Measurements from ENCODE around the gene GULP1. TPM values are rescaled to one million over a fixed set of nuclear protein-coding genes. Genes with fewer than 3 reads are reported as not detected.

GULP1 gene
- total and polyA plus RNA-seq, 2 of the 4 experiments (the other 2 are of a cell fraction) = 24.4 to 40.1 TPM

GRCh38 chr2:188473306-188473705, 181.6 kb downstream of the GULP1 start:
- intact Hi-C loops (cut with micrococcal nuclease) = no loop called here
- BruUV-seq (replicated peaks) = no TSS peak
- no CpG with 5 or more reads among the region's 3 CpGs for whole genome bisulfite sequencing, 2 experiments (ENCODE audit: extremely low coverage in 2 of 2, insufficient read length in 1 of 2)

More at GRCh38 chr2:188473306-188473705, 181.6 kb downstream of the GULP1 start:
- Histone ChIP-seq H3K36me3 (ENCODE audit: control insufficient read depth, insufficient read depth, low read length) (no peaks in the 10 kb centered on the region), H4K91ac (ENCODE audit: insufficient read depth, low read depth, low read length) (no peak overlapping the region), H2AK5ac (ENCODE audit: low read depth, low read length) (no peak overlapping the region), H2BK120ac (ENCODE audit: low read depth, low read length) (no peak overlapping the region), H3K27ac (ENCODE audit: insufficient read depth, low read length) (no peak overlapping the region), H3K79me1 (ENCODE audit: low read depth in 1 of 2, low read length in 2 of 2) (peaks cover 16 to 34% of the 10 kb centered on the region in 2 experiments; a peak in 3 of 4 replicates), H3K56ac (ENCODE audit: extremely low read depth, insufficient read depth, low read length) (no peak overlapping the region), H3K4me3 (ENCODE audit: insufficient read depth, low read depth, low read length) (no peak overlapping the region), H3K23ac (ENCODE audit: low read depth, low read length) (no peak overlapping the region), H4K20me1 (ENCODE audit: insufficient read depth, low read length) (no peaks in the 10 kb centered on the region; the same call in 1 of the 2 replicates), H2AFZ (replicated peaks; ENCODE audit: low read length, poor library complexity) (no peak overlapping the region), H3K9me1 (ENCODE audit: insufficient read depth, low read length) (peaks cover 3% of the 10 kb centered on the region; the same call in 1 of the 2 replicates), H4K8ac (ENCODE audit: low read depth in 2 of 2, low read length in 2 of 2) (no peak overlapping the region), H2BK20ac (ENCODE audit: low read depth, low read length) (no peak overlapping the region), H4K5ac (ENCODE audit: low read depth, low read length) (no peak overlapping the region), H2AK9ac (replicated peaks; ENCODE audit: low read depth, low read length, poor library complexity) (no peak overlapping the region), H3K18ac (ENCODE audit: low read depth, low read length) (no peak overlapping the region), H3K9me3 (ENCODE audit: control insufficient read depth, insufficient read depth, low read length) (no peaks in the 10 kb centered on the region), H3K4me2 (ENCODE audit: low read depth, low read length) (no peak overlapping the region), H3K4me1 (ENCODE audit: control insufficient read depth, insufficient read depth, low read length) (peaks cover 4% of the 10 kb centered on the region; the same call in 1 of the 2 replicates), H2BK15ac (ENCODE audit: low read depth, low read length) (no peak overlapping the region), H3K14ac (replicated peaks; ENCODE audit: low read depth, low read length) (no peak overlapping the region), H2BK5ac (ENCODE audit: low read depth, low read length, poor library complexity, severe bottlenecking) (no peak overlapping the region), H3K4ac (ENCODE audit: low read depth, low read length) (no peak overlapping the region), H3K27me3 (ENCODE audit: control insufficient read depth, insufficient read depth, low read length) (no peaks in the 10 kb centered on the region), H3K9ac (ENCODE audit: low read depth, low read length) (no peak overlapping the region)
- TF ChIP-seq CEBPB (IDR thresholded peaks at IDR 0.05; ENCODE audit: low read depth, low read length) = no peak
- TF ChIP-seq FOS (IDR thresholded peaks at IDR 0.05; ENCODE audit: low read depth, low read length) = no peak
- TF ChIP-seq RCOR1 (IDR thresholded peaks at IDR 0.05; ENCODE audit: insufficient replicate concordance, low read length) = no peak
- no peak for TF ChIP-seq CHD1 (IDR thresholded peaks at IDR 0.05; ENCODE audit: low read depth, low read length)
- TF ChIP-seq RFX5 (IDR thresholded peaks at IDR 0.05; ENCODE audit: low read depth, low read length) = no peak
- TF ChIP-seq MAFK (IDR thresholded peaks at IDR 0.05; ENCODE audit: low read depth, low read length) = no peak
- DNase-seq = no peak
- ChIA-PET POLR2A (ENCODE audit: unreplicated experiment) (no interaction called here), CTCF (no interaction called here)
- dilution Hi-C loops (cut with HindIII; ENCODE audit: low sequenced_read_pairs, unreplicated experiment) (no loop called here), in situ Hi-C loops (cut with MboI; ENCODE audit: low sequenced_read_pairs) (no loop called here)
- ATAC-seq (ENCODE audit: low read depth) = no peak
